OCI-LY7 (cell line): ENCODE data around the gene NDST4.

Experiments used
- CTCF ChIP-seq: fragments of 200-600 bp; sonication (generic); conservative IDR thresholded peaks from 2 replicates; pipeline ENCODE4 v1.5.1; 2014; ENCODE audit warnings: mild to moderate bottlenecking, antibody characterized with exemption, low read length, moderate library complexity, mixed read lengths
- EZH2phosphoT487 ChIP-seq: fragments of 200-600 bp; sonication (generic); IDR thresholded peaks from 2 replicates; pipeline ENCODE4 v1.6.1; 2018; ENCODE audit warnings: low read depth, borderline replicate concordance, mild to moderate bottlenecking, mixed run types, antibody characterized with exemption, low read length, moderate library complexity, mixed read lengths

GRCh38 chr4:115107411-115107810 is 6.0 kb downstream of the NDST4 start:
- TF ChIP-seq CTCF (no peak), EZH2phosphoT487 (no peak)
